Aorta (tissue), 5 donors: ENCODE measurements around the gene PIGK. TPM values are rescaled to one million over a fixed set of nuclear protein-coding genes. Genes with fewer than 3 reads are reported as not detected.

Experiments
- ATAC-seq: fragments of 200-7000 bp; cut with Tn5 transposase; one replicate; pipeline ENCODE4 v1.9.1; 2022; ENCODE audit warnings: moderate library complexity; ENCODE audit not compliant: low FRiP score
- DNase-seq, 2 donors: peaks; one replicate each; pipeline ENCODE4 v3.0.0-alpha.2; 2020
- H3K27ac ChIP-seq, 2 donors: one replicate each; pipeline ENCODE4 v1.5.1; 2013; ENCODE audit warnings: low read length in 2 of 2, mild to moderate bottlenecking in 2 of 2, moderate library complexity in 2 of 2, control low read depth in 1 of 2, inconsistent platforms in 1 of 2, low read depth in 1 of 2
- H3K27me3 ChIP-seq, 2 donors: one replicate each; pipeline ENCODE4 v1.6.1; 2013; ENCODE audit warnings: control low read depth in 1 of 2, low read length in 1 of 2, mild to moderate bottlenecking in 1 of 2, moderate library complexity in 1 of 2; ENCODE audit not compliant: insufficient read depth in 2 of 2, control insufficient read depth in 1 of 2
- H3K36me3 ChIP-seq, 2 donors: one replicate each; pipeline ENCODE4 v1.6.1; 2013; ENCODE audit warnings: control low read depth in 1 of 2, low read length in 1 of 2, mild to moderate bottlenecking in 1 of 2; ENCODE audit not compliant: insufficient read depth in 2 of 2, control insufficient read depth in 1 of 2
- H3K4me1 ChIP-seq, 2 donors: one replicate each; pipeline ENCODE4 v1.6.1; 2013; ENCODE audit warnings: low read length in 2 of 2, control low read depth in 1 of 2, mild to moderate bottlenecking in 1 of 2, moderate library complexity in 1 of 2; ENCODE audit not compliant: insufficient read depth in 2 of 2, control insufficient read depth in 1 of 2
- H3K4me3 ChIP-seq, 2 donors: one replicate each; pipeline ENCODE4 v1.5.1; 2013; ENCODE audit warnings: low read length in 2 of 2, control low read depth in 1 of 2, mild to moderate bottlenecking in 1 of 2
- H3K9me3 ChIP-seq: one replicate; pipeline ENCODE4 v1.6.1; 2013; ENCODE audit warnings: mild to moderate bottlenecking, low read length; ENCODE audit not compliant: control insufficient read depth
- WGBS, 2 donors: extraction: QIAGEN DNeasy Blood & Tissue Kit; methylation state at CpG; one replicate each; pipeline ENCODE4 v1.1.7; 2013; 5-methylcytosine and 5-hydroxymethylcytosine counted together
- intact Hi-C, 2 donors: fragments of 100-400 bp; cut with DNase I; formaldehyde crosslinking; loops; one replicate each; pipeline versions ENCODE4 v1.14.2 to v1.15.0; 2022
- microRNA-seq, 2 donors: library from miRNA; unstranded; fragments of <30 nt; microRNA quantifications; one replicate each; pipeline ENCODE4 v1.2.0, GENCODE V29; 2020
- polyA plus RNA-seq, 2 donors: library from polyadenylated mRNA; stranded (reverse); fragments of 200-250 nt; gene quantifications; one replicate each; pipeline ENCODE4 v1.2.3, GENCODE V29; 2013
- total RNA-seq, 2 donors: library from RNA; stranded (reverse); fragmentation: NEBNext Ultra II Directional; extraction: Animal tissue kit (Norgen Biotek cat#: 25700); gene quantifications; one replicate each; pipeline ENCODE4 v1.2.1, GENCODE V29; 2021
- donor health status: healthy with polysubstance abuse.
- donor health status: Bipolar disorder and iron deficiency.
- donor health status: DM: no; HTN: no; CAD: no.
- donor health status: DM: no; HTN: no; CAD: no.
- donor health status: DM: yes; HTN: yes; CAD: no.

PIGK gene
- total and polyA plus RNA-seq, 4 donors, result 21.3 to 33.2 (median 30.7) TPM

DNA sequence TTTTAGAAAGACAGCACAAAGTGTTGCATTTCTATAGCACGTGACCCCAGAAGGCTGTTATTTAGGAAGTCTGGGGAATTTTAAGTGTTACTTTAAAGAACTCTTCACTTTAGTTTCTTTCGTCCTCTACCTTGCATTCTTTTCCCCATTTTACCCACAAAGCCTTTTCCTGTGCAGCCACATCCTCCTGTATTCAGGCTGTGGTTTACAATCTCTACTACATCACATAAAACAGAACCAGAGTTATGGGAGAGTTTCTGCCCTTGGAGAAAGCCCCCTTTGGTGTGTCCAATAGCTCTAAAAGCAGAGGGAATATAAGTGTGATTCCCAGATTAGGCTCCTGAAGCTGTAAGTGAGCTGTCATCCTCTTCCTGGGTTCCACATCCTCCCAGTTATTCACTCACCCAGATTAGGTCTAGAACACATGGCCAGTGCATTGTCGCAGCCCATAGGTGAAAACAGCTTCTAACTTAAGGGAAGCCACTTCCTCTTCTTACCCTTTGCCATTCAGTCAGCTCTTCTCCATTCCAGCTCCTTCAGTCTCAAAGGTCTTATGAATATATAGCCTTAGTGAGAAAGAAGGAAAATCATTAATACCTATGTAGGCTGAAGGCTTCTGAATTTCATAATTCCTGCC, 171.1 kb downstream of the PIGK start:
- Histone ChIP-seq H3K27ac (no peak overlapping the region), H3K4me3 (no peak overlapping the region), H3K27me3 (no peaks in the 10 kb centered on the region), H3K9me3 (no peaks in the 10 kb centered on the region), H3K36me3 (peaks cover 3 to 6% of the 10 kb centered on the region in 2 donors), H3K4me1 (no peaks in the 10 kb centered on the region)
- no peak for ATAC-seq
- intact Hi-C loops, result no loop called here
- DNase-seq, result no peak
- 83 to 88% methylated on average over 3 of the region's 3 CpGs for WGBS, 2 donors

DNA sequence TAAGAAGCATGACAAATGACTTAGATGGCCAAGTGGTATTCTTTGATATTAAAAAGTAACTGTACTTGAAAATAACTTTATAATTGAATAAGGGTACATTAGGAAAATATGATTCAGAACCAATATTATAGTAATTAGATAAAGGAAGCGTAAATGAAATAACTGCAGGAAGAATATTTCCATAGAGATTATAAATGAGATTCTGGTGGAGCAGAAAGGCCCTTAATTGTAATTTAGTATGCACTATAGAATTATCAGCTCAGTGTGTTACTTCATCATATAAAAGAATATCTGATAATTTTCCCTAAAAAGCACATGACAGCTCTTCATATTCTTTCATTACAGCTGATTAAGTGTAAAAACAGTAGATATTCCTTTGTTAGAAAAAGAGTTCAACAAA, 171.7 kb downstream of the PIGK start:
- Histone ChIP-seq H3K27me3 (no peaks in the 10 kb centered on the region), H3K9me3 (no peaks in the 10 kb centered on the region), H3K4me3 (no peak overlapping the region), H3K36me3 (peaks cover 3 to 6% of the 10 kb centered on the region in 2 donors), H3K27ac (no peak overlapping the region), H3K4me1 (no peaks in the 10 kb centered on the region)
- DNase-seq (no peak), ATAC-seq (no peak)
- intact Hi-C loops, result no loop called here
- WGBS, 2 donors, result 99 to 100% methylated on average over 1 of the region's 1 CpG

DNA sequence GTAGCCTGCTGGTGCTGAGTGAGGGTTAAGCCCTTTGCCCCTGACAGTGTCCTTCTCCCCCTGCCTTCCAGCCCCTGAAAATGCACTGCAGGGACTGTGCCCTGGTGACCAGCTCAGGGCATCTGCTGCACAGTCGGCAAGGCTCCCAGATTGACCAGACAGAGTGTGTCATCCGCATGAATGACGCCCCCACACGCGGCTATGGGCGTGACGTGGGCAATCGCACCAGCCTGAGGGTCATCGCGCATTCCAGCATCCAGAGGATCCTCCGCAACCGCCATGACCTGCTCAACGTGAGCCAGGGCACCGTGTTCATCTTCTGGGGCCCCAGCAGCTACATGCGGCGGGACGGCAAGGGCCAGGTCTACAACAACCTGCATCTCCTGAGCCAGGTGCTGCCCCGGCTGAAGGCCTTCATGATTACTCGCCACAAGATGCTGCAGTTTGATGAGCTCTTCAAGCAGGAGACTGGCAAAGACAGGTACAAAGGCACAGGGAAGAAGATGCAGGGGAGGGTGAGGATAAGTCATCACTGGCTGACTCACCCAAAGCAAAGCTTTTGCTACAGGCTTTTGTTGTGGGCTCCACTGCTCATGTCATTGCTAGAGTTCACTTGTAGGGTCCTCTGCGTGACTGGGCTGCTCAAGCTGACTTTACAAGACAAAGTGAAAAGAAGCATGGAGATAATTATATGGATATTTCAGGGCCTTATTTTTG, 174.9 kb downstream of the PIGK start:
- no peak overlapping the region for H3K4me3 ChIP-seq
- no peaks in the 10 kb centered on the region for H3K4me1 ChIP-seq
- 95% methylated on average over 20 of the region's 20 CpGs for WGBS, 2 donors
- no peak overlapping the region for H3K27ac ChIP-seq
- peaks cover 0 to 2% of the 10 kb centered on the region in 2 donors for H3K36me3 ChIP-seq
- H3K9me3 ChIP-seq, result no peaks in the 10 kb centered on the region
- intact Hi-C loops, result no loop called here
- ATAC-seq, result no peak
- no peak for DNase-seq
- no peaks in the 10 kb centered on the region for H3K27me3 ChIP-seq

DNA sequence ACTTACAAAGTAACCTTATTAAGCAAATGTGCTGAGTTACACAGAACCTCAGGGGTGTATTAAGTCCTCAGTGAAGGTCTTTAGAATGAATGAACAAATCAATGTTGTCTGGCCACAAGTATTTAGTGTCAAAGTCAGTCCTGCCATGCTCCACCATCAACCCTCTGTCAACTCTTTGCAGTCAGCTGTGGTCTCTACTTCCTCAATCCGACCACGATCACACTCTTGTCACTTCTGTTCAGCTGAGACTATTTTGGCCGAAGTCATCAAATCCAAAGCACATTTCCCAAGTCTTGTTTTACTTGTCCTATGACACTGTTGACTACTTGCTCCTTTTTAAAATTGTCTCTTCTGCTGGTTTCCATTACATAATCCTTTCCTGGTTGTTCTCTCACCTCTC, 178.4 kb downstream of the PIGK start:
- no peak for ATAC-seq
- Histone ChIP-seq H3K4me1 (no peaks in the 10 kb centered on the region), H3K36me3 (peaks cover 0 to 2% of the 10 kb centered on the region in 2 donors), H3K4me3 (no peak overlapping the region), H3K9me3 (no peaks in the 10 kb centered on the region), H3K27me3 (no peaks in the 10 kb centered on the region), H3K27ac (no peak overlapping the region)
- 92 to 94% methylated on average over 3 of the region's 3 CpGs for WGBS, 2 donors
- DNase-seq, result no peak
- intact Hi-C loops, result no loop called here

DNA sequence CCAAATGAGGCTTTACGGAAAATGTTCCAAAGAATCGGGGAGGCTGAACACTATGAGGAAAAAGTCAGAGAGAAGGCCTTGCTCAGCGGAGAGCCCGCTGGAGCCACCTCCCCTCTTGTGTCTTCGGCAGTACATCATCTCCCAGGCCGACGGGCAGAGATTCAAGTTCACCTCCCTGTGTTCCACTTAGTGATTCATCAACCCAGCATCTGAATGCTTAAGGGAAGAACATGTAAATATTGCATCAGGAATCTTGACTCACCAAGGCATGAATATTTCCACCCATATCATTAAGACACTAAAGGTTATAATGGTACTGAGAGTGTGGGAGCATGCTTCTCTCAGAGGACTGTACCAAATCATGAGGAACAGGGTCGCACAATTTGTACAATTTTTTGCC, 179.5 kb downstream of the PIGK start:
- H3K9me3 ChIP-seq, result no peaks in the 10 kb centered on the region
- ATAC-seq (no peak), DNase-seq (peak in 1 of 2 donors; percentile 46)
- H3K4me1 ChIP-seq, result peaks cover 0 to 6% of the 10 kb centered on the region in 2 donors
- 92% methylated on average over 8 of the region's 8 CpGs for WGBS, 2 donors
- intact Hi-C loops, result no loop called here
- H3K27ac ChIP-seq, result no peak overlapping the region
- H3K36me3 ChIP-seq, result peaks cover 0 to 2% of the 10 kb centered on the region in 2 donors
- H3K27me3 ChIP-seq, result no peaks in the 10 kb centered on the region
- no peak overlapping the region for H3K4me3 ChIP-seq

DNA sequence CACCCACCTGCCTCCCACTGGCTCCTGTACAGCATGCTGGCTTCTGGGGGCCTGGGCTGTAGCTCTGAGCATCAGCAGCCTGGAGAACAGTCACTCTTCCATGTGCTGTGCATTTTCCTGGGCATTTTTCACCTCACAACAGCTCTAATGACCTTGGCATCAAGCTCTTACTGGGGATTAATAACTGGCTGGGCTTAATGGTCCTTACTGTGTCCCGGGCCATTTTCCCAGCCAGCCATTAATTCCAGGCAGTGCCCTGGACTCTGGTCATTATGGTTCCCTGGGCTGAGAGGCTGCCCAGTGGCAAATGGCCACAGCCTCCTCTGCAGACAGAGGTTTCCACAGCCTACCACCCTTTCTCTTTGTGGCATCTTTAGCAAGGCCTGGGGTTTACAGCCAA, 180.1 kb downstream of the PIGK start:
- no peaks in the 10 kb centered on the region for H3K36me3 ChIP-seq
- WGBS, 2 donors, result 92 to 95% methylated on average over 1 of the region's 1 CpG
- H3K4me1 ChIP-seq, result peaks cover 0 to 7% of the 10 kb centered on the region in 2 donors
- H3K27ac ChIP-seq, result no peak overlapping the region
- peak; percentile 43 for ATAC-seq
- no peaks in the 10 kb centered on the region for H3K27me3 ChIP-seq
- H3K4me3 ChIP-seq, result no peak overlapping the region
- H3K9me3 ChIP-seq, result no peaks in the 10 kb centered on the region
- no peak for DNase-seq
- intact Hi-C loops, result no loop called here

Small RNA genes within 50 kb of the gene (microRNA-seq; reads per million reads assigned to microRNA genes)
- 0 reads per million in 2 donors for gene MIR7156

Other genes with a start within 250 kb of the PIGK start
- 1 to 10 TPM in 1 of 2 donors, under 1 TPM in 1; 0.71 to 2.1 TPM for gene AK5, start 62.6 kb upstream of the PIGK start, total RNA-seq
- 1 to 10 TPM in 1 of 2 donors, not detected in 1; 8.9 TPM for gene AK5, start 62.6 kb upstream of the PIGK start, polyA plus RNA-seq